Common myeloid progenitor, CD34-positive (primary cell): Measurements from ENCODE around the gene EMILIN2.
"Not testable (repeated sequence)": the region's sequence is repeated elsewhere in the genome, so short reads cannot be mapped to it uniquely, and the experiment has no call there.

Experiments used
- CTCF ChIA-PET: fragments of 350-600 bp; sonication (Branson Sonifier 250); formaldehyde crosslinking; loops from one replicate; lab custom pipeline; 2021; ENCODE audit warnings: antibody characterized with exemption; lab: Charles Lee
- POLR2A ChIA-PET: fragments of 350-600 bp; sonication (Branson Sonifier 250); formaldehyde crosslinking; loops from one replicate; lab custom pipeline; 2021; ENCODE audit warnings: antibody characterized with exemption; lab: Charles Lee
- DNase-seq, 3 donors: peaks; one replicate each; pipeline versions ENCODE4 v3.0.0 to v3.0.0-alpha.2; 2013
- H3K27ac ChIP-seq, 2 experiments: 1 replicate in 1 of 2; 2 replicates in 1 of 2; pipeline ENCODE4 v1.7.0; 2013; ENCODE audit warnings: inconsistent platforms in 2 of 2, low read length in 2 of 2, mild to moderate bottlenecking in 2 of 2, low read depth in 1 of 2, moderate library complexity in 1 of 2; ENCODE audit not compliant: severe bottlenecking in 2 of 2, insufficient read depth in 1 of 2, poor library complexity in 1 of 2
- H3K27me3 ChIP-seq, 5 experiments: replicated peaks in 2 of 5; 1 replicate in 3 of 5; 2 replicates in 2 of 5; pipeline versions ENCODE4 v1.6.1 to v1.7.0; 2013; ENCODE audit warnings: low read length in 4 of 5, mild to moderate bottlenecking in 2 of 5, moderate library complexity in 2 of 5, inconsistent platforms in 1 of 5; ENCODE audit not compliant: insufficient read depth in 5 of 5, control insufficient read depth in 4 of 5
- H3K36me3 ChIP-seq, 4 experiments: 1 replicate in 2 of 4; 2 replicates in 2 of 4; pipeline versions ENCODE4 v1.6.1 to v1.7.0; 2013; ENCODE audit warnings: low read length in 3 of 4, control low read depth in 1 of 4, mild to moderate bottlenecking in 1 of 4; ENCODE audit not compliant: control insufficient read depth in 4 of 4, insufficient read depth in 4 of 4
- H3K4me1 ChIP-seq, 4 experiments: 1 replicate in 3 of 4; 2 replicates in 1 of 4; pipeline versions ENCODE4 v1.6.1 to v1.7.1; 2013; ENCODE audit warnings: low read length in 3 of 4, mild to moderate bottlenecking in 3 of 4, control low read depth in 1 of 4, inconsistent platforms in 1 of 4, moderate library complexity in 1 of 4; ENCODE audit not compliant: control insufficient read depth in 4 of 4, insufficient read depth in 4 of 4; ENCODE audit errors: control extremely low read depth in 1 of 4
- H3K4me3 ChIP-seq, 7 experiments: 1 replicate in 4 of 7; 2 replicates in 3 of 7; pipeline versions ENCODE4 v1.5.1 to v1.7.0; 2013; ENCODE audit warnings: mild to moderate bottlenecking in 7 of 7, low read length in 6 of 7, moderate library complexity in 6 of 7, inconsistent platforms in 2 of 7, low read depth in 2 of 7, control low read depth in 1 of 7; ENCODE audit not compliant: insufficient read depth in 4 of 7, control insufficient read depth in 1 of 7; ENCODE audit errors: extremely low read depth in 1 of 7
- H3K9me3 ChIP-seq, 5 experiments: 1 replicate in 4 of 5; 2 replicates in 1 of 5; pipeline versions ENCODE4 v1.6.1 to v1.7.1; 2013; ENCODE audit warnings: low read length in 4 of 5, mild to moderate bottlenecking in 2 of 5, inconsistent platforms in 1 of 5, low read depth in 1 of 5, moderate library complexity in 1 of 5; ENCODE audit not compliant: control insufficient read depth in 4 of 5, insufficient read depth in 2 of 5; ENCODE audit errors: control extremely low read depth in 1 of 5
- WGBS: methylation state at CpG from one replicate; pipeline ENCODE4 v1.1.5; 2013; ENCODE audit not compliant: insufficient coverage; 5-methylcytosine and 5-hydroxymethylcytosine counted together

EMILIN2 gene

GRCh38 chr18:2914185-2914880 is 67.5 kb downstream of the EMILIN2 start:
- H3K4me1 ChIP-seq, result peaks cover 2 to 20% (median 9%) of the 10 kb centered on the region in 4 experiments

GRCh38 chr18:2914881-2915240 is 68.1 kb downstream of the EMILIN2 start:
- H3K9me3 ChIP-seq, result no peaks in the 10 kb centered on the region
- H3K4me1 ChIP-seq, result peaks cover 2 to 20% (median 9%) of the 10 kb centered on the region in 4 experiments
- CTCF ChIA-PET, result interaction anchor here (1.2 to 2.0 kb wide), 3 partner anchors 9 to 17 kb away, joined by 3 to 8 read pairs (median 5); no protein-coding TSS in a partner anchor
- 100% methylated on average over 6 of the region's 11 CpGs for WGBS
- H3K27me3 ChIP-seq, result no peaks in the 10 kb centered on the region
- H3K4me3 ChIP-seq, result no peak overlapping the region
- no peak overlapping the region for H3K27ac ChIP-seq
- peaks cover 9 to 90% (median 66%) of the 10 kb centered on the region in 4 experiments for H3K36me3 ChIP-seq
- POLR2A ChIA-PET, result interaction anchor here (0.6 to 1.0 kb wide), 2 partner anchors 35 to 67 kb away, joined by 3 to 4 read pairs; no protein-coding TSS in a partner anchor
- DNase-seq, result no peak

More at GRCh38 chr18:2914185-2914880, 67.5 kb downstream of the EMILIN2 start:
- ChIA-PET CTCF (interaction anchor here (1.2 to 2.0 kb wide), 7 partner anchors 9 to 331 kb away, joined by 3 to 8 read pairs (median 5); no protein-coding TSS in a partner anchor), POLR2A (interaction anchor here (1.0 kb wide), 1 partner anchor 35 kb away, joined by 4 read pairs; no protein-coding TSS in a partner anchor)
- 95% methylated on average over 15 of the region's 17 CpGs for WGBS
- no peak for DNase-seq
- Histone ChIP-seq H3K27ac (no peak overlapping the region), H3K36me3 (peaks cover 9 to 90% (median 67%) of the 10 kb centered on the region in 4 experiments), H3K4me3 (no peak overlapping the region), H3K27me3 (no peaks in the 10 kb centered on the region), H3K9me3 (no peaks in the 10 kb centered on the region)

GRCh38 chr18:2915486-2915885 is 68.7 kb downstream of the EMILIN2 start:
- H3K4me3 ChIP-seq, H3K9me3 ChIP-seq, H3K27ac ChIP-seq, DNase-seq, H3K27me3 ChIP-seq: not testable (repeated sequence)
- peaks cover 2 to 21% (median 9%) of the 10 kb centered on the region in 4 experiments for H3K4me1 ChIP-seq
- 100% methylated on average over 10 of the region's 16 CpGs for WGBS
- peaks cover 9 to 90% (median 66%) of the 10 kb centered on the region in 4 experiments for H3K36me3 ChIP-seq
- ChIA-PET POLR2A (interaction anchor here (0.6 kb wide), 1 partner anchor 67 kb away, joined by 3 read pairs; no protein-coding TSS in a partner anchor), CTCF (interaction anchor here (0.6 to 2.8 kb wide), 4 partner anchors 8 to 153 kb away, joined by 4 to 14 read pairs (median 4); no protein-coding TSS in a partner anchor)

GRCh38 chr18:2916184-2916583 is 69.4 kb downstream of the EMILIN2 start:
- Histone ChIP-seq H3K4me1 (peaks cover 2 to 21% (median 9%) of the 10 kb centered on the region in 4 experiments), H3K27ac (no peak overlapping the region), H3K27me3 (no peaks in the 10 kb centered on the region), H3K4me3 (no peak overlapping the region), H3K36me3 (peaks cover 13 to 90% (median 67%) of the 10 kb centered on the region in 4 experiments), H3K9me3 (no peaks in the 10 kb centered on the region)
- ChIA-PET POLR2A (no interaction called here), CTCF (interaction anchor here (1.2 to 2.8 kb wide), 2 partner anchors 8 to 12 kb away, joined by 4 to 14 read pairs; no protein-coding TSS in a partner anchor)
- WGBS, result 81% methylated on average over 3 of the region's 7 CpGs
- no peak for DNase-seq

GRCh38 chr18:2917259-2918047 is 70.6 kb downstream of the EMILIN2 start:
- no peaks in the 10 kb centered on the region for H3K9me3 ChIP-seq

GRCh38 chr18:2918761-2919550 is 72.2 kb downstream of the EMILIN2 start:
- 95% methylated on average over 14 of the region's 18 CpGs for WGBS
- H3K4me3 ChIP-seq, result no peak overlapping the region
- no peaks in the 10 kb centered on the region for H3K27me3 ChIP-seq
- H3K4me1 ChIP-seq, result peaks cover 2 to 21% (median 9%) of the 10 kb centered on the region in 4 experiments
- ChIA-PET CTCF (interaction anchor here (0.7 to 2.5 kb wide), 5 partner anchors 15 to 153 kb away, joined by 3 to 10 read pairs (median 3); no protein-coding TSS in a partner anchor), POLR2A (no interaction called here)
- H3K9me3 ChIP-seq, result no peaks in the 10 kb centered on the region
- peak overlapping the region in 1 of 2 experiments; percentile 30 for H3K27ac ChIP-seq
- H3K36me3 ChIP-seq, result peaks cover 18 to 90% (median 67%) of the 10 kb centered on the region in 4 experiments
- no peak for DNase-seq

More at GRCh38 chr18:2917259-2918047, 70.6 kb downstream of the EMILIN2 start:
- ChIA-PET CTCF (interaction anchor here (1.3 to 2.8 kb wide), 3 partner anchors 10 to 18 kb away, joined by 3 to 14 read pairs (median 3); no protein-coding TSS in a partner anchor), POLR2A (no interaction called here)
- WGBS, result 54% methylated on average over 16 of the region's 16 CpGs
- Histone ChIP-seq H3K27me3 (no peaks in the 10 kb centered on the region), H3K4me3 (peak overlapping the region in 1 of 7 experiments; percentile 45), H3K27ac (peak overlapping the region; percentile 17 to 53), H3K4me1 (peaks cover 2 to 21% (median 9%) of the 10 kb centered on the region in 4 experiments), H3K36me3 (peaks cover 13 to 93% (median 65%) of the 10 kb centered on the region in 4 experiments)
- peak in 2 of 3 donors; percentile 35 for DNase-seq
